ENCODE results near the gene PAPLN.

- no peak for TF ChIP-seq EZH2phosphoT487 (IDR thresholded peaks at IDR 0.05; ENCODE audit: borderline replicate concordance, low read length)
- TF ChIP-seq EZH2 (IDR thresholded peaks at IDR 0.05; ENCODE audit: low read length, unreplicated experiment), result no peak
Measured at GRCh38 chr14:73236157-73236556, 1.1 kb upstream of the PAPLN start.
